Retinal pigment epithelial cell (primary cell): ENCODE data around the gene TMEM232.
A peak's percentile ranks its signal among the peaks of the same experiment; 100 is the strongest.

Source experiments
- DNase-seq: peaks from one replicate; pipeline ENCODE4 v3.0.0-alpha.2; 2010; ENCODE audit warnings: low read depth
- H3K4me3 ChIP-seq: 2 replicates; pipeline ENCODE4 v1.5.1; 2011; ENCODE audit warnings: mild to moderate bottlenecking, low read length, control low read depth, moderate library complexity
- TF ChIP-seq, protein P1 (sequence below): conservative IDR thresholded peaks from 2 replicates; pipeline ENCODE4 v1.5.1; 2011; ENCODE audit warnings: low read depth, low read length, control low read depth, inconsistent platforms

The TMEM232 gene

DNA sequence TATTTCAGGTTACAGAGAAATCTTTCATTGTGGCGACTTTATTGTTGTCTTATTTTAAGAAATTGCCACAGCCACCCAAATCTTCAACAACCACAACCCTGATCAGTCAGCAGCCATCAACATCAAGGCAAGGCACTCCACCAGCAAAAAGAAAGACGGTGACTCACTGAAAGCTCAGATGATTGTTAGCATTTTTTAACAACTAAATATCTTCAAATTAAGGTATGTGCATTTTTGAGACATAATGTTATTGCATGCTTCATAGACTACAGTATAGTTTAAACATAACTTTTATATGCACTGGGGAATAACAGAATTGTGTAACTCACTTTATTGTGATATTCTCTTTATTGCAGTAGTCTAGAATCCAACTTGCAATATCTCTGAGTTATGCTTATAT is 263.4 kb downstream of the TMEM232 start:
- peak; percentile 49 for DNase-seq
- TF ChIP-seq, protein P1, sequence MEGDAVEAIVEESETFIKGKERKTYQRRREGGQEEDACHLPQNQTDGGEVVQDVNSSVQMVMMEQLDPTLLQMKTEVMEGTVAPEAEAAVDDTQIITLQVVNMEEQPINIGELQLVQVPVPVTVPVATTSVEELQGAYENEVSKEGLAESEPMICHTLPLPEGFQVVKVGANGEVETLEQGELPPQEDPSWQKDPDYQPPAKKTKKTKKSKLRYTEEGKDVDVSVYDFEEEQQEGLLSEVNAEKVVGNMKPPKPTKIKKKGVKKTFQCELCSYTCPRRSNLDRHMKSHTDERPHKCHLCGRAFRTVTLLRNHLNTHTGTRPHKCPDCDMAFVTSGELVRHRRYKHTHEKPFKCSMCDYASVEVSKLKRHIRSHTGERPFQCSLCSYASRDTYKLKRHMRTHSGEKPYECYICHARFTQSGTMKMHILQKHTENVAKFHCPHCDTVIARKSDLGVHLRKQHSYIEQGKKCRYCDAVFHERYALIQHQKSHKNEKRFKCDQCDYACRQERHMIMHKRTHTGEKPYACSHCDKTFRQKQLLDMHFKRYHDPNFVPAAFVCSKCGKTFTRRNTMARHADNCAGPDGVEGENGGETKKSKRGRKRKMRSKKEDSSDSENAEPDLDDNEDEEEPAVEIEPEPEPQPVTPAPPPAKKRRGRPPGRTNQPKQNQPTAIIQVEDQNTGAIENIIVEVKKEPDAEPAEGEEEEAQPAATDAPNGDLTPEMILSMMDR, result no peak
- H3K4me3 ChIP-seq, result no peak overlapping the region

DNA sequence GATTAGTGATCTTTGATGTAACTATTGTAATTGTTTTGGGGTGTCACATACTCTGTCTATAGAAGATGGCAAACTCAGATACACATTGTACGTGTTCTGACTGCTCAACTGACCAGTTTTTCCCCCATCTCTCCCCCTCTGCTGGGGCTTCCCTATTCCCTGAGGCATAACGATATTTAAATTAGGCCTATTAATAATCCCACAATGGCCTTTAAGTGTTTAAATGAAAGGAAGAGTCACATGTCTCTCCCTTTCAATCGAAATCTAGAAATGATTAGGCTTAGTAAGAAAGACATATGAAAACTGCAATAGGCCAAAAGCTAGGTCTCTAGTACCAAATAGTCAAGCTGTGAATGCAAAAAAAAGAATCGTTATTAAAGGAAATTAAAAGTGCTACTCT is 265.6 kb downstream of the TMEM232 start:
- TF ChIP-seq, protein P1, result no peak
- H3K4me3 ChIP-seq, result no peak overlapping the region
- DNase-seq, result no peak

DNA sequence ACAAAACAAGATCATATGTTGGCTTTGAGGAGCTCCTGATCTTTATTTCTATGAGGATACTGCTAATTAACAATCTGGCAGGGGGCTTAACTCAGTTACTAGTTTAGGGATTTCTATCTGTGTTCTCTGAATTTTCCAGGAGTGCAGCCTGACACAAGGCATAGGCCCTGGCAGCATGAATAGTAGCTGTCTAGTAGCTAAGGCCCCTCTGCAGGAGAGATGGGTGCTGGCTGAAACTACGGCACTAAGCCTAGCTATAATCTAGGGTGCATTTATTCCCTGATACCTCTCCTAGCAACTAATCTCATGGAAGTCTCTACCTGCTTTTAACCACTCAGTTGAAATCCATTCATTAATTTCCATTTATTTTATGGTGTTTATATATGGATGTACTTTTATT is 268.2 kb downstream of the TMEM232 start:
- no peak overlapping the region for H3K4me3 ChIP-seq
- TF ChIP-seq, protein P1, result no peak
- DNase-seq, result no peak

DNA sequence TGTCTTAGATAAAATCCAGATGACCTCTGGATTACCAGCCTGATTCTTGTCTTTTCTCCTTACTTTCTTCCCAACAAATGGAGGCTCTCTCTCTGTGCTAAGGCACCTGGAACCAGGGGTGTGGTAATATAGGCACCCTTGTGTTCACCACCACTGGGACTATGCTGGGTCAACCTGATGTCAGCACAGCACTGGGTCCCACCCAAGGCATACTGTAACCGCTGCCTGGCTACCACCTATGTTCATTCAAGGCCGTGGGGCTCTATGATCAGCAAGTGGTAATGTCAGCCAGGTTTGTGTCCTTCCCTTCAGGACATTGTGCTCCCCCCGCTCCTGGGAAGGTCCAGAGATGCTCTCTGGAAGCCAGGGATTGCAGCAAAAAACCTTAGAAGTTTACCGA is 283.6 kb downstream of the TMEM232 start:
- TF ChIP-seq, protein P1, result no peak
- H3K4me3 ChIP-seq, result no peak overlapping the region
- DNase-seq, result no peak

DNA sequence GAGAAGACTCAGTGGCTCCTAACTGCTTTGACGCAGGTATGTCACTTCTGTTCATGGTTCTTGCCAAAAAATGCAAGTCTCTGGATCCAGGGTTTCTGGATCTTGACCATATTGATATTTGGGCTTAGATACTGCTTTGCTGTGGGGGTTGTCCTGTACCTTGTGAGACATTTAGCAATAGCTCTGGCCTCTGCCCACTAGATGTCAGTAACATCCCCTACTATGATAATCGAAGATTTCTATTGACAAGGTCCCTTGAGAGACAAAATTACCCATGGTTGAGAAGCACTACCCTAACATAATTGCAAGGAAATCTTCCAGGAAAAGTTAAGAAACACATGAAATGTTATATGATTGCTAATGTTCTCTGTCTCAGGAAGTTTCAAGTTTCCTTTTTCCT is 285.4 kb downstream of the TMEM232 start:
- H3K4me3 ChIP-seq, result no peak overlapping the region
- TF ChIP-seq, protein P1, result peak; percentile 68
- peak; percentile 28 for DNase-seq

DNA sequence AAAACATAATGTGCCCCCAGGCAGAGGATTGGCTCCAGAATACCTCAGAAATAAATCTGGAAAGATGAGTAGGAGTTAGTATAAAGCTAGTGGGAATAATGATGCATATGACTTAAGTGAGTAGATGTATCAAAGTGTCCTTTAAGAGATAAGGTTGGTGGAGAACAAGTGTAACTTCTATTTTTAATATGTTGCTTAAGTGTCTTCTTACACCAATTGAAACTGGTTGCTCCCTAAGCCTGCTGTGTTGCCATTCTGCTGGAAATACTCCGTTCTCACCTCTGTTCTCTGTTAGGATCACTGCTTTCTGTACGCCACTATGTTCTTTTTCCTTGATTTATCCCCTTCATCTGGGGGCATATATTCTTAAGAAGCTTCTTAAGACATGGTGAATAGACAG is 286.4 kb downstream of the TMEM232 start:
- TF ChIP-seq, protein P1, result no peak
- H3K4me3 ChIP-seq, result no peak overlapping the region
- no peak for DNase-seq

DNA sequence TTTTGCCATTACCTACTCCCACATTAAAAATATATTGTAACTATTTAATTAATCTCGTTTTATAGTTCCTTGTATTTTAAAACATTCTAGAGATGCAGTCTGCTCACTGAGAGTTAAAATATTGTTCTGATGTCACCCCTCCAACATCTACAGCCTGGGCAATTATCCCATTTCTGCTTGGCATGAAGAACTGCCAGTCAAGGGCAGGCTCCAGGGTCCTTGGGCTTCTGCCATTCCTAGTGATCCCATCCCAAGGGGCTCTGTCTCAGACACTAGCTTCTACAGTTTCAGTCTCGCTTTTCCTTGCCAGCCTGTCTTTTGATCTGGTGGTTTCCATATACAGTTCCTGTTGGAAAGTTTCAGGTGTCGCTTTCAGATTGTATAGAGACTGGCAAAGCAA is 287.2 kb downstream of the TMEM232 start:
- no peak overlapping the region for H3K4me3 ChIP-seq
- no peak for DNase-seq

More for the DNA sequence above, 287.2 kb downstream of the TMEM232 start:
- TF ChIP-seq, protein P1, result no peak
